HG03103 (cell line): Measurements from ENCODE around the gene P3H4.
"Not testable (repeated sequence)": the region's sequence is repeated elsewhere in the genome, so short reads cannot be mapped to it uniquely, and the experiment has no call there.

Experiments used
- ATAC-seq: cut with Tn5 transposase; IDR thresholded peaks from one replicate; pipeline ENCODE4 v1.9.1; 2021; ENCODE audit warnings: low read depth; ENCODE audit not compliant: unreplicated experiment

P3H4 gene

GRCh38 chr17:41796121-41796895 is 15.4 kb downstream of the P3H4 start:
- no peak for ATAC-seq

- no peak for ATAC-seq
Measured at GRCh38 chr17:41794540-41794975, 17.2 kb downstream of the P3H4 start.

- ATAC-seq: no peak
Measured at GRCh38 chr17:41793784-41794539, 17.8 kb downstream of the P3H4 start.

GRCh38 chr17:41792845-41793783 is 18.6 kb downstream of the P3H4 start:
- ATAC-seq: no peak

- no peak for ATAC-seq
Measured at GRCh38 chr17:41787021-41787418, 24.7 kb downstream of the P3H4 start.

- ATAC-seq: peak; percentile 79
Measured at GRCh38 chr17:41786227-41787020, 25.3 kb downstream of the P3H4 start, which contains the start of gene JUP. Gene JUP, minus strand, starts transcription at chr17:41786711. Its CDS starts 14,857 bp downstream, at chr17:41771854.

DNA sequence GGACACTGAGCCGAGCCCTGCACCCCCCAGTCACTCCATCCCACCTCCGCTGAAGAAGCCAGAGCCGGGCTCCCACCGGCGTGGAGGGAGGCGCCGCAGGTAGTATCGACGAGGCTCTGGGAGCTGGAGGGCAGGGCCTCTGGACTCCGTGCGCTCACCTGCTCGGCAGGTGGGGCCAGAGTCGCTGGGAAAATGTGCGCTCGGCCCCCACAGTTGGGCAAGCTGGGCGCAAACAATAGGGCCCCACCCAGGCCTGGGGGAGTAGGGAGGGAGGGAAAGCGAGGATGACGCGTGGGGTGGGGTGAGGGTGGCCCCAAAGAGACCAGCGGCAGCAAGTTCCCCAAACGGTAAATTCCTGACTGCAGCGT is 25.9 kb downstream of the P3H4 start:
- ATAC-seq: no peak

GRCh38 chr17:41785091-41785858 is 26.5 kb downstream of the P3H4 start:
- no peak for ATAC-seq

DNA sequence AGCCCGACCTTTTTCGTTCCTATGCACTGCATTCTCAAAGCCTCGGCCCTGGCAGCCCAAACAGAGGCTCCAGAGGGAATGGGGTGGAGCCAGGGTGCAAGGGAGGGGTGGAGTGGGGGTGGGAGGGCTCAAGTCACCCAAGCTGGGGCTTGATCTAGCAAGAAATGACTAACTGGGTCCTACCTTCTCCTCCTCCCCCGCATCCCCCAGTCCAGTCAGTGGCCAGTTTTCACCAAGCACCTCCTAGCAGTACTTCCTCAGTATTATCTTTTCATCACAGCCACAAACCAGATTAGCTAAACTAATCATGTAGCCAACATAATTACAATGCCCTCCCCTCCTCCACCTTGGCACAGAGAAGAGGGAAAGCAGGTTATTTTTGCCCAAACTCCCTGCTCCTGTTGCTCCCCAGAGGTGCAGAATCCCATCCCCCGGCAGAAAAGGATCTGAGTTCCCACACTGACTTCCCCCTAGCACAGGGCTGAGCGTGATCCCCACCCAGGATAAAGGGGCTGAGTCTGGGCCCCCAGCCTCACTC is 27.5 kb downstream of the P3H4 start:
- no peak for ATAC-seq

GRCh38 chr17:41782142-41782541 is 29.6 kb downstream of the P3H4 start:
- ATAC-seq: no peak

DNA sequence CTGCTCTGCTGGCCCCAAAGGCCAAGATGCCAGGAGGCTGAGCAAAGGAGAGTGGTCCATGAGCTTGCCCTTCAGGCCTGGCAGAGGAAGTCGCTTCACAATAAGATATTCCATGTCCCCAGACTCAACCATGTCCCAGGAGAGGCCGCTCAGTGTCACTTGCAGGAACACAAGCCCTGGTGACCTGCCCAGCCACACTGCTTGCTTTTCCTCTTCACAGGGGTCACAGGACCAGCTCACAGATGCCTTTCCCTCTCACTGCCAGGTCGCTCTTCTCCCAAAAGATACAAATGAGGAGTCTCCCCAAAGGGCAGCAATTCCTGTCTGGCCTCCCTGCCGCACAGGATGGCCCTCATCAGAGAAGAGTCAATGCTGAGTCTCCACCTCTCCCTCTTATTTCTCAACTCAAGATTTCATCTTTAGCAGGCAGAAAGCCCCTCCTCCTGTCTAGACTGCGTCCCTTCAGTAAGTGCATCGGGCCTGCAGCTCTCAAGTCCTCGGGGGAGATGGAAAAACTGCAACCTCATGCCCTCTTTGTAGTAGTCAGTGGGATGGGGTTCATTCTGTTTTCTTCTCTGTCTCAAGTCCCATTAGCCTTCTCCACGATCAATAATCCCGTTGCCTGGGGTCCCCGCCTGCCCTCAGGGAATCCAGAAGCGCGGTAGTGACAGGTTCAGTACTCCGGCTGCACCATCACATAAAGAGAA is 30.2 kb downstream of the P3H4 start:
- no peak for ATAC-seq

GRCh38 chr17:41779954-41780353 is 31.8 kb downstream of the P3H4 start:
- ATAC-seq: no peak

DNA sequence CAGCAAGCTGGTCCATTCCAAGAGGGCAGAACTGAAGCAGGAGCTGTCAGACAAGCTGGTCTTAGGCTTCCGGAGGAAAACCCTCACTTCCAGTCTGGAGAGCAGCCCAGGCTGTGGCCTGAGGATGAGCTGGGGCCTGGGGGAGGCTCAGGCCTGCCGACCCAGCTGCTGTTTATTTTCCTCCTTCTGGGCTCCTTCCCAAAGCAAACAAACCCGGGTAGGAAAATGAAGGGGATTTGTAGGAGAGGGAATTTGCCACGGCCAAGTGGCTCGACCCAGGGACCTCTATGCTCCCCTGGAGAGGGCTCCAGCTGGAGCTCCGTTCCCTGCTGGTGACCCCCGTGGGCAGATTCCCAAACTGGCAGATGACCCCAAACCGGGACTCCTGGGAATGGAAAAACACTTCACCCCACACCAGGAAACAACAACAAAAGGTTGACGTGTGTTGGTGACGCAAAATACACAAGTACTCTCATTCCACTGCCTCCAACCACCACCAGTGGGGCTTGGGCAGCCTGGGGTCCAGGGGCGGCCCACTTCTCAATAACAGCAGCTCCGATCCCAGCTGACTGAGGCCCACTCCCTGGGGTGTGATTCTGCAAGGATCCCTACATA is 34.1 kb downstream of the P3H4 start:
- ATAC-seq: no peak

DNA sequence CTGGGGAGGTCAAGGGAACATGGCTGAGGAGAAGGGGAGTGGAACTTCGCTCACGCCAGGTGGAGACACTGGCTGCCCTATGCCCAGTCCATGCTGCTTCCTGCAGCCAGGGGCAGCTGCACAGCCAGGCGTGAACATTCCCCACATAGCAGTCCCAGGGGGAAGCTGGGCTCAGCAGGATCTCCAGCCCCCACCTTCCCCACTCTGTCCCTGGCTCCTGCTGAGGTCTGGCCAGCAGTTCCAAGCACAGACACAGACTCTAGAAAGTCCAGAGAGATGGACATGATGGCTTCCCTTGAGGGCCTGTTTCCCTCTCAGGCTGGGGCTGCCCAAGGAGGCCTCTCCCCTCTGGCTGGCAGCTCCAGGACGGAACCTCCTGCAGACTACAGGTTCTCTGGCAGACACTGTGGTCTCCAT is 34.6 kb downstream of the P3H4 start:
- no peak for ATAC-seq

DNA sequence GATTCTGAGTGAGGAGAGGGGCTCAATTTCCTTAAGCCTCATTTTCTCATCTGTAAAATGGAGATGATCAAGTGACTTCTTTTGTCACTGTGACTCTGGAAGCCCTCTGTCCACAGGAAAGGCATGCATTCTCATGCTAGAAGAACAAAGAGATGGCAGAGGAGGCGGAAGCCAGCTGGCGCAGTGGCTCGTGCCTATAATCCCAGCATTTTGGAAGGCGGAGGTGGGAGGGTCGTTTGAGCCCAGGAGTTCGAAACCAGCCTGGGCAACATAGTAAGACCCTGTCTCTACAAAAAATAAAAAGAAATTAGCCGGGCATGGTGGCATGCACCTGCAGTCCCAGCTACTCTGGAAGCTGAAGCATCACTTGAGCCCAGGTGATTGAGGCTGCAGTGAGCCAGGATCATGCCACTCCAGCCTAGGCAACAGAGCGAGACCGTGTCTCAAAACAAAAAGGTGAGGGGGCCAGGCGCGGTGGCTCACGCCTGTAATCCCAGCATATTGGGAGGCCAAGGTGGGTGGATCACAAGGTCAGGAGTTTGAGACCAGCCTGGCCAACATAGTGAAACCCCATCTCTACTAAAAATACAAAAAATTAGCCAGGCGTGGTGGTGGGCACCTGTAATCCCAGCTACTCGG is 35.4 kb downstream of the P3H4 start:
- ATAC-seq: not testable (repeated sequence)

GRCh38 chr17:41775394-41776226 is 36.1 kb downstream of the P3H4 start:
- ATAC-seq: no peak
